OCI-LY7 (cell line): ENCODE results near the gene NOCT.

Experiments
- EZH2phosphoT487 ChIP-seq: fragments of 200-600 bp; sonication (generic); IDR thresholded peaks from 2 replicates; pipeline ENCODE4 v1.6.1; 2018; ENCODE audit warnings: low read depth, borderline replicate concordance, mild to moderate bottlenecking, mixed run types, antibody characterized with exemption, low read length, moderate library complexity, mixed read lengths
- TF ChIP-seq, protein P1 (sequence below): fragments of 200-600 bp; sonication (generic); conservative IDR thresholded peaks from 2 replicates; pipeline ENCODE4 v1.5.1; 2014; ENCODE audit warnings: mild to moderate bottlenecking, antibody characterized with exemption, low read length, moderate library complexity, mixed read lengths

DNA sequence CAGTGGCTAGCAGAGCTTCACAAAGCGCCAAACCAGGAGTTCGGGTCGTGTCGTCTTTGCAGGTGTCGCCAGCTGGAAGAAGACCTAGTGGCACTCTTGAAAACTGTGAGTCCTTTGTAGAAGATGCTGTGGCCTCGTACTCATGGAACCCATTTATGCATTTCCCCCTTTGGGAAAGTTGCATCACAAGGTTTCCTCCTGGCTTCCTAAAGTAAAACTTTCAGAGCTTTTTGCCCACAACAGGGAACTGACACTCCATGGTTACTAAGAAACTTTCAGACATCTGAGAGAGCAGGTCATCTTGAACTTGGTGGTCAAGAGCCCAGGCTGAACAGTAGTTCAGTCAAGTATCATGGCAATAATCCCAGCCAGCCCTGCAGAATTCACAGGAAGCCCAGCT lies 15.9 kb upstream of the NOCT start:
- TF ChIP-seq, protein P1, sequence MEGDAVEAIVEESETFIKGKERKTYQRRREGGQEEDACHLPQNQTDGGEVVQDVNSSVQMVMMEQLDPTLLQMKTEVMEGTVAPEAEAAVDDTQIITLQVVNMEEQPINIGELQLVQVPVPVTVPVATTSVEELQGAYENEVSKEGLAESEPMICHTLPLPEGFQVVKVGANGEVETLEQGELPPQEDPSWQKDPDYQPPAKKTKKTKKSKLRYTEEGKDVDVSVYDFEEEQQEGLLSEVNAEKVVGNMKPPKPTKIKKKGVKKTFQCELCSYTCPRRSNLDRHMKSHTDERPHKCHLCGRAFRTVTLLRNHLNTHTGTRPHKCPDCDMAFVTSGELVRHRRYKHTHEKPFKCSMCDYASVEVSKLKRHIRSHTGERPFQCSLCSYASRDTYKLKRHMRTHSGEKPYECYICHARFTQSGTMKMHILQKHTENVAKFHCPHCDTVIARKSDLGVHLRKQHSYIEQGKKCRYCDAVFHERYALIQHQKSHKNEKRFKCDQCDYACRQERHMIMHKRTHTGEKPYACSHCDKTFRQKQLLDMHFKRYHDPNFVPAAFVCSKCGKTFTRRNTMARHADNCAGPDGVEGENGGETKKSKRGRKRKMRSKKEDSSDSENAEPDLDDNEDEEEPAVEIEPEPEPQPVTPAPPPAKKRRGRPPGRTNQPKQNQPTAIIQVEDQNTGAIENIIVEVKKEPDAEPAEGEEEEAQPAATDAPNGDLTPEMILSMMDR, result no peak
- no peak for TF ChIP-seq EZH2phosphoT487
